CD4-positive, CD25-positive, alpha-beta regulatory T cell (primary cell): ENCODE measurements around the gene LMX1B. TPM values are rescaled to one million over a fixed set of nuclear protein-coding genes. Genes with fewer than 3 reads are reported as not detected.

Experiments
- ATAC-seq, 2 donors: fragments of 150-1000 bp; cut with Tn5 transposase; one replicate each; pipeline ENCODE4 v1.10.0; 2021; ENCODE audit warnings: low read depth in 2 of 2, moderate number of reproducible peaks in 2 of 2, moderate library complexity in 1 of 2
- DNase-seq, 3 donors: peaks; one replicate each; pipeline versions ENCODE4 v3.0.0 to v3.0.0-alpha.2; 2012 to 2022; ENCODE audit warnings: mixed read lengths in 1 of 3
- H3K27ac ChIP-seq: one replicate; pipeline ENCODE4 v1.7.0; 2013; ENCODE audit warnings: mild to moderate bottlenecking, low read length; ENCODE audit not compliant: insufficient read depth, poor library complexity, severe bottlenecking
- H3K27me3 ChIP-seq: one replicate; pipeline ENCODE4 v1.7.0; 2013; ENCODE audit warnings: low read length; ENCODE audit not compliant: control insufficient read depth, insufficient read depth
- H3K36me3 ChIP-seq: one replicate; pipeline ENCODE4 v1.7.0; 2013; ENCODE audit warnings: mild to moderate bottlenecking, low read length, moderate library complexity; ENCODE audit not compliant: control insufficient read depth, insufficient read depth
- H3K4me1 ChIP-seq: 2 replicates; pipeline ENCODE4 v1.7.0; 2013; ENCODE audit warnings: mild to moderate bottlenecking, low read length; ENCODE audit not compliant: insufficient read depth, control insufficient read depth, poor library complexity, severe bottlenecking
- H3K4me3 ChIP-seq: one replicate; pipeline ENCODE4 v1.7.0; 2013; ENCODE audit warnings: low read depth, mild to moderate bottlenecking, low read length, moderate library complexity
- H3K9me3 ChIP-seq, 2 experiments: 1 replicate in 1 of 2; 2 replicates in 1 of 2; pipeline ENCODE4 v1.7.0; 2013; ENCODE audit warnings: low read length in 2 of 2, mild to moderate bottlenecking in 1 of 2, moderate library complexity in 1 of 2; ENCODE audit not compliant: control insufficient read depth in 2 of 2
- H3K27ac Mint-ChIP-seq, 3 donors: one replicate each; pipeline ENCODE4 v1.8.0; 2020 to 2022; ENCODE audit warnings: mild to moderate bottlenecking in 3 of 3, mixed read lengths in 3 of 3, moderate library complexity in 2 of 3
- H3K27me3 Mint-ChIP-seq: one replicate; pipeline ENCODE4 v1.8.0; 2022; ENCODE audit warnings: mild to moderate bottlenecking, mixed read lengths
- H3K36me3 Mint-ChIP-seq: one replicate; pipeline ENCODE4 v1.8.0; 2020; ENCODE audit warnings: mixed read lengths
- H3K4me1 Mint-ChIP-seq, 4 donors: one replicate each; pipeline ENCODE4 v1.8.0; 2020 to 2022; ENCODE audit warnings: mixed read lengths in 4 of 4, mild to moderate bottlenecking in 1 of 4
- H3K4me3 Mint-ChIP-seq, 4 donors: one replicate each; pipeline ENCODE4 v1.8.0; 2020 to 2022; ENCODE audit warnings: mild to moderate bottlenecking in 4 of 4, mixed read lengths in 4 of 4, moderate library complexity in 3 of 4
- H3K9me3 Mint-ChIP-seq, 7 donors: one replicate each; pipeline ENCODE4 v1.8.0; 2020 to 2022; ENCODE audit warnings: mixed read lengths in 7 of 7, mild to moderate bottlenecking in 3 of 7, moderate library complexity in 2 of 7
- polyA plus RNA-seq, 4 donors: library from polyadenylated mRNA; unstranded; fragments of 300-500 nt; fragmentation: Illumina TruSeq; gene quantifications; one replicate each; pipeline ENCODE4 v1.2.3, GENCODE V29; 2021
- total RNA-seq: library from RNA; stranded (reverse); gene quantifications from one replicate; pipeline ENCODE4 v1.2.3, GENCODE V29; 2022

Gene LMX1B
- total and polyA plus RNA-seq, 5 donors from 2014 or later: not detected

DNA sequence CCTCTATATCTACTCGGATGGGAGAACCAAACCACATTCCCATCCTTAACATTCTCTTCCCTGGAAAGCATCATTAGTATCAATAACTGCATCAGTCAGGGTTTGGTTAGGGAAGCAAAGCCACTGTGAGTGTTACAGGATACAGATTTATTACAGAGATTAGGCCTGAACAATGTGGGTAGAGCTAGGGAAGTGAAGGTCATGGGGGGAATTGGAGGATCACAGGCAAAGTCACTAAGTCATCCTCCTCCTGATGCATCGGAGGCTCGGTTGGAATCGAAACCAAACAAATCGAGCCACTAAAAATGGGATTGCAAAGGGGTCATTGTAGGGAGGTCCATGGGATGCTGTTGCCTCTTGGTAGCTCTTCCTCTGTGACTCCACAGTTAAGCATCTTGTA lies 129.3 kb downstream of the LMX1B start:
- H3K27ac Mint-ChIP-seq: no peak overlapping the region
- no peak overlapping the region for H3K4me3 ChIP-seq
- no peaks in the 10 kb centered on the region for H3K4me1 ChIP-seq
- H3K4me1 Mint-ChIP-seq: peaks cover 7 to 17% (median 13%) of the 10 kb centered on the region in 4 donors
- H3K9me3 Mint-ChIP-seq: peaks cover 0 to 2% (median 0%) of the 10 kb centered on the region in 7 donors
- no peaks in the 10 kb centered on the region for H3K27me3 ChIP-seq
- no peaks in the 10 kb centered on the region for H3K36me3 Mint-ChIP-seq
- H3K36me3 ChIP-seq: no peaks in the 10 kb centered on the region
- no peak for ATAC-seq
- H3K9me3 ChIP-seq: no peaks in the 10 kb centered on the region
- H3K4me3 Mint-ChIP-seq: no peak overlapping the region
- no peak for DNase-seq
- H3K27ac ChIP-seq: no peak overlapping the region
- peaks cover 17% of the 10 kb centered on the region for H3K27me3 Mint-ChIP-seq

GRCh38 chr9:126745574-126746411 lies 132.1 kb downstream of the LMX1B start:
- no peaks in the 10 kb centered on the region for H3K4me1 ChIP-seq
- Mint-ChIP-seq H3K27me3 (peaks cover 14% of the 10 kb centered on the region), H3K9me3 (peaks cover 0 to 2% (median 0%) of the 10 kb centered on the region in 7 donors), H3K4me3 (no peak overlapping the region), H3K36me3 (no peaks in the 10 kb centered on the region), H3K4me1 (peaks cover 14 to 26% (median 21%) of the 10 kb centered on the region in 4 donors), H3K27ac (peak overlapping the region in 2 of 3 donors; percentile 50 to 71)
- ATAC-seq (no peak), DNase-seq (peak in 1 of 3 donors; percentile 41)
- H3K27me3 ChIP-seq: no peaks in the 10 kb centered on the region
- no peaks in the 10 kb centered on the region for H3K9me3 ChIP-seq
- H3K27ac ChIP-seq: no peak overlapping the region
- H3K36me3 ChIP-seq: no peaks in the 10 kb centered on the region
- H3K4me3 ChIP-seq: no peak overlapping the region

Other genes starting within 250 kb of the LMX1B start
- gene ZBTB43, start 191.1 kb downstream of the LMX1B start, total RNA-seq: 38.0 TPM
- 1 to 10 TPM; 4.5 to 8.2 (median 7.1) TPM for gene ZBTB43, start 191.1 kb downstream of the LMX1B start, polyA plus RNA-seq
- gene ZBTB34, start 246.7 kb downstream of the LMX1B start, total RNA-seq: 5.4 TPM
- 1 to 10 TPM in 1 of 4 donors, under 1 TPM in 3; 0.56 to 1.0 (median 0.81) TPM for gene ZBTB34, start 246.7 kb downstream of the LMX1B start, polyA plus RNA-seq